ENCODE measurements around the gene POFUT2.

The POFUT2 gene

GRCh38 chr21:45295576-45296365 lies 8.1 kb upstream of the POFUT2 start:
- Histone ChIP-seq H3K36me3 (ENCODE audit: control insufficient read depth in 4 of 4, insufficient read depth in 4 of 4, low read length in 3 of 4) (no peaks in the 10 kb centered on the region), H3K4me1 (ENCODE audit: control extremely low read depth in 1 of 4, control insufficient read depth in 4 of 4, insufficient read depth in 4 of 4, low read length in 3 of 4) (peaks cover 0 to 35% (median 15%) of the 10 kb centered on the region in 4 experiments), H3K4me3 (ENCODE audit: control insufficient read depth in 1 of 7, extremely low read depth in 1 of 7, insufficient read depth in 4 of 7, low read depth in 2 of 7, low read length in 6 of 7) (no peak overlapping the region), H3K27ac (ENCODE audit: insufficient read depth in 1 of 2, low read depth in 1 of 2, low read length in 2 of 2, poor library complexity in 1 of 2, severe bottlenecking in 2 of 2) (no peak overlapping the region), H3K9me3 (ENCODE audit: control extremely low read depth in 1 of 5, control insufficient read depth in 4 of 5, insufficient read depth in 2 of 5, low read depth in 1 of 5, low read length in 4 of 5) (peaks cover 0 to 2% (median 0%) of the 10 kb centered on the region in 5 experiments), H3K27me3 (replicated peaks in 2 of 5; ENCODE audit: control insufficient read depth in 4 of 5, insufficient read depth in 5 of 5, low read length in 4 of 5) (no peaks in the 10 kb centered on the region)
- WGBS (ENCODE audit: insufficient coverage): 89% methylated on average over 24 of the region's 27 CpGs
- POLR2A ChIA-PET: no interaction called here
- DNase-seq: no peak
- CTCF ChIA-PET: interaction anchor here (1.4 to 6.7 kb wide), 2 partner anchors 155 to 158 kb away, joined by 5 to 87 read pairs; no protein-coding TSS in a partner anchor

- WGBS (ENCODE audit: insufficient coverage): 66% methylated on average over 40 of the region's 40 CpGs
- H3K36me3 ChIP-seq (ENCODE audit: control insufficient read depth in 4 of 4, insufficient read depth in 4 of 4, low read length in 3 of 4): no peaks in the 10 kb centered on the region
- H3K9me3 ChIP-seq (ENCODE audit: control extremely low read depth in 1 of 5, control insufficient read depth in 4 of 5, insufficient read depth in 2 of 5, low read depth in 1 of 5, low read length in 4 of 5): peaks cover 0 to 2% (median 0%) of the 10 kb centered on the region in 5 experiments
- peak in 2 of 3 donors; percentile 57 to 58 for DNase-seq
- H3K27ac ChIP-seq (ENCODE audit: insufficient read depth in 1 of 2, low read depth in 1 of 2, low read length in 2 of 2, poor library complexity in 1 of 2, severe bottlenecking in 2 of 2): no peak overlapping the region
- peaks cover 0 to 35% (median 15%) of the 10 kb centered on the region in 4 experiments for H3K4me1 ChIP-seq (ENCODE audit: control extremely low read depth in 1 of 4, control insufficient read depth in 4 of 4, insufficient read depth in 4 of 4, low read length in 3 of 4)
- peak overlapping the region in 3 of 7 experiments; percentile 15 to 48 (median 22) for H3K4me3 ChIP-seq (ENCODE audit: control insufficient read depth in 1 of 7, extremely low read depth in 1 of 7, insufficient read depth in 4 of 7, low read depth in 2 of 7, low read length in 6 of 7)
- H3K27me3 ChIP-seq (replicated peaks in 2 of 5; ENCODE audit: control insufficient read depth in 4 of 5, insufficient read depth in 5 of 5, low read length in 4 of 5): no peaks in the 10 kb centered on the region
- ChIA-PET POLR2A (no interaction called here), CTCF (interaction anchor here (1.0 to 6.7 kb wide), 4 partner anchors 15 to 154 kb away, joined by 3 to 87 read pairs (median 4); no protein-coding TSS in a partner anchor)
Observed at GRCh38 chr21:45294509-45295291, 7.0 kb upstream of the POFUT2 start.

DNA sequence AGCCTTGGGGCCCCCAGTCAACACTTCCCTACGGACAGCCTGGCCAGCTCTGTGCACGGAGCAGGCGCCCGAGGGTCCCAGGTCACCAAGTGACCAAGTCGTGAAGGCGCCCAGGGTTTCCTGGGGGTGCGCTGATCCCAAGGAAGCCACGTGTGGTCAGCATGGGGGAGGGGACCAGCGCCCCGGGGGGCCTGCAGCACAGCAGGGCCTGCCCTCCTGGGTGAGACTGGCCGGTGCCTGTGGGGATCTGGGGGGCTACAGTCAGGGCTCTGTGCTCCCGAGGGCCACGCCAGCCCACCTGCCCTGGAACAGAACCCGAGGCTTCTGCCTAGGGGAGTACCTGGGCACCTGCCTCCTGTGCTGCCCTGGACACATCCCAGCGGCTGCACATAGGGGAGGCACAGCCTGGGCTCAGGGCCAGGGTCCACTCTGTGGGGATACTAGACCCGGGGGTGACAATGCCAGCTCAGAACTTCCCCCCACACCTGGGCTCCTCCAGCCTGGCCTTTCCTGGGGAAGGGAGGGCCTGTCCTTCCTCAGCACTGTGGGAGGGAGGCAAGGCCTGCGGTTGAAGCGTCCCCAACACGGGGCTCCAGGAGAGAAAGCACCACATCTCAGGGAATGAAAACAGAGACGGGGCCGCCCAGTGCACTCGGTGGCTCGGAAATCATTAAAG lies 6.2 kb upstream of the POFUT2 start:
- H3K36me3 ChIP-seq (ENCODE audit: control insufficient read depth in 4 of 4, insufficient read depth in 4 of 4, low read length in 3 of 4): no peaks in the 10 kb centered on the region
- no peak overlapping the region for H3K27ac ChIP-seq (ENCODE audit: insufficient read depth in 1 of 2, low read depth in 1 of 2, low read length in 2 of 2, poor library complexity in 1 of 2, severe bottlenecking in 2 of 2)
- H3K4me3 ChIP-seq (ENCODE audit: control insufficient read depth in 1 of 7, extremely low read depth in 1 of 7, insufficient read depth in 4 of 7, low read depth in 2 of 7, low read length in 6 of 7): peak overlapping the region in 1 of 7 experiments; percentile 4
- H3K4me1 ChIP-seq (ENCODE audit: control extremely low read depth in 1 of 4, control insufficient read depth in 4 of 4, insufficient read depth in 4 of 4, low read length in 3 of 4): peaks cover 0 to 35% (median 15%) of the 10 kb centered on the region in 4 experiments
- WGBS (ENCODE audit: insufficient coverage): 91% methylated on average over 22 of the region's 23 CpGs
- H3K9me3 ChIP-seq (ENCODE audit: control extremely low read depth in 1 of 5, control insufficient read depth in 4 of 5, insufficient read depth in 2 of 5, low read depth in 1 of 5, low read length in 4 of 5): peaks cover 0 to 2% (median 0%) of the 10 kb centered on the region in 5 experiments
- no peaks in the 10 kb centered on the region for H3K27me3 ChIP-seq (replicated peaks in 2 of 5; ENCODE audit: control insufficient read depth in 4 of 5, insufficient read depth in 5 of 5, low read length in 4 of 5)
- DNase-seq: no peak
- ChIA-PET CTCF (interaction anchor here (1.0 to 6.7 kb wide), 9 partner anchors 15 to 153 kb away, joined by 3 to 87 read pairs (median 7); no protein-coding TSS in a partner anchor), POLR2A (no interaction called here)

DNA sequence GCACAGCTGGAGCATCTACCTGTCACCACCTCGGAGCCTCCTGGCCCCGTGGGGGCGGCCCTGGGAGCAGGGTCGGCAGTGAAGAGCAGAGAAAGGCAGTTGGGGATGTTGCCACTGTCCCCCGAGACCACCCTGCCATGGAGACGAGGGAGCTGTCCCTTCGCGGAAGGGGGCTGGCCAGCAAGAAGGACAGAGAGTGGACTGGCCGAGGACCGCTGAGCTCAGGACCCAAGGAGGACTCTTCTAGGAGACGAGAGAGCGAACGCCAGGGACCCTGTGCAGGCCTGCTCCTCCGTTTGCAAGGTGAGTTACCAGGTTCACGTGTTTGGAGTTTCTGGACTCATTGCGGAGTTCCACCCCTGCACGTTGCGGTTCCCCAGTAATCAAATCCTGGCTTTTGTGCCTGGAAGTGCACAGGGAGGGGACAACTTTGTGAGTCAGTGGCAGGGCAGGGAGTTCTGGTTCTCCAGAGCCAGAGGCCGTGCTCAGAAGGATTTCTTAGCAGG lies 5.6 kb upstream of the POFUT2 start:
- H3K27me3 ChIP-seq (replicated peaks in 2 of 5; ENCODE audit: control insufficient read depth in 4 of 5, insufficient read depth in 5 of 5, low read length in 4 of 5): no peaks in the 10 kb centered on the region
- H3K36me3 ChIP-seq (ENCODE audit: control insufficient read depth in 4 of 4, insufficient read depth in 4 of 4, low read length in 3 of 4): no peaks in the 10 kb centered on the region
- DNase-seq: no peak
- peaks cover 0 to 2% (median 0%) of the 10 kb centered on the region in 5 experiments for H3K9me3 ChIP-seq (ENCODE audit: control extremely low read depth in 1 of 5, control insufficient read depth in 4 of 5, insufficient read depth in 2 of 5, low read depth in 1 of 5, low read length in 4 of 5)
- H3K27ac ChIP-seq (ENCODE audit: insufficient read depth in 1 of 2, low read depth in 1 of 2, low read length in 2 of 2, poor library complexity in 1 of 2, severe bottlenecking in 2 of 2): no peak overlapping the region
- WGBS (ENCODE audit: insufficient coverage): 82% methylated on average over 19 of the region's 19 CpGs
- ChIA-PET CTCF (interaction anchor here (0.6 to 6.7 kb wide), 14 partner anchors 12 to 153 kb away, joined by 3 to 87 read pairs (median 6); no protein-coding TSS in a partner anchor), POLR2A (no interaction called here)
- H3K4me3 ChIP-seq (ENCODE audit: control insufficient read depth in 1 of 7, extremely low read depth in 1 of 7, insufficient read depth in 4 of 7, low read depth in 2 of 7, low read length in 6 of 7): peak overlapping the region in 1 of 7 experiments; percentile 42
- H3K4me1 ChIP-seq (ENCODE audit: control extremely low read depth in 1 of 4, control insufficient read depth in 4 of 4, insufficient read depth in 4 of 4, low read length in 3 of 4): peaks cover 0 to 39% (median 21%) of the 10 kb centered on the region in 4 experiments

GRCh38 chr21:45292399-45293219 lies 4.9 kb upstream of the POFUT2 start:
- Histone ChIP-seq H3K36me3 (ENCODE audit: control insufficient read depth in 4 of 4, insufficient read depth in 4 of 4, low read length in 3 of 4) (no peaks in the 10 kb centered on the region), H3K9me3 (ENCODE audit: control extremely low read depth in 1 of 5, control insufficient read depth in 4 of 5, insufficient read depth in 2 of 5, low read depth in 1 of 5, low read length in 4 of 5) (peaks cover 0 to 2% (median 0%) of the 10 kb centered on the region in 5 experiments), H3K4me1 (ENCODE audit: control extremely low read depth in 1 of 4, control insufficient read depth in 4 of 4, insufficient read depth in 4 of 4, low read length in 3 of 4) (peaks cover 0 to 39% (median 21%) of the 10 kb centered on the region in 4 experiments), H3K27me3 (replicated peaks in 2 of 5; ENCODE audit: control insufficient read depth in 4 of 5, insufficient read depth in 5 of 5, low read length in 4 of 5) (no peaks in the 10 kb centered on the region), H3K27ac (ENCODE audit: insufficient read depth in 1 of 2, low read depth in 1 of 2, low read length in 2 of 2, poor library complexity in 1 of 2, severe bottlenecking in 2 of 2) (no peak overlapping the region), H3K4me3 (ENCODE audit: control insufficient read depth in 1 of 7, extremely low read depth in 1 of 7, insufficient read depth in 4 of 7, low read depth in 2 of 7, low read length in 6 of 7) (peak overlapping the region in 2 of 7 experiments; percentile 33 to 42)
- ChIA-PET CTCF (interaction anchor here (0.6 to 6.7 kb wide), 15 partner anchors 11 to 160 kb away, joined by 3 to 87 read pairs (median 5); no protein-coding TSS in a partner anchor), POLR2A (interaction anchor here (0.6 to 0.9 kb wide), 3 partner anchors 17 to 154 kb away, joined by 3 read pairs; no protein-coding TSS in a partner anchor)
- 10% methylated on average over 20 of the region's 24 CpGs for WGBS (ENCODE audit: insufficient coverage)
- peak; percentile 73 to 86 (median 85) for DNase-seq

All from common myeloid progenitor, CD34-positive (primary cell).